Measurements from ENCODE around the gene SYCE3.
"Not testable (repeated sequence)": the region's sequence is repeated elsewhere in the genome, so short reads cannot be mapped to it uniquely, and the experiment has no call there.

The SYCE3 gene

GRCh38 chr22:50562523-50563412, at the start of gene SYCE3:
TSS of gene SYCE3 (minus strand) at chr22:50562919. CDS start at chr22:50556405, 6,514 bp downstream.
- DNase-seq = peak; percentile 96 to 98

- no peak for DNase-seq
Measured at GRCh38 chr22:50612168-50612527, 49.4 kb upstream of the SYCE3 start.

- DNase-seq = no peak
Measured at GRCh38 chr22:50611341-50612060, 48.8 kb upstream of the SYCE3 start.

- no peak for DNase-seq
Measured at GRCh38 chr22:50610581-50610980, 47.9 kb upstream of the SYCE3 start.

- DNase-seq = no peak
Measured at GRCh38 chr22:50610041-50610451, 47.3 kb upstream of the SYCE3 start.

GRCh38 chr22:50609599-50609998, 46.9 kb upstream of the SYCE3 start:
- DNase-seq = no peak

- no peak for DNase-seq
Measured at GRCh38 chr22:50608996-50609395, 46.3 kb upstream of the SYCE3 start.

GRCh38 chr22:50608058-50608840, 45.5 kb upstream of the SYCE3 start:
- DNase-seq = not testable (repeated sequence)

GRCh38 chr22:50607659-50608020, 44.9 kb upstream of the SYCE3 start:
- DNase-seq = no peak

GRCh38 chr22:50606946-50607658, 44.4 kb upstream of the SYCE3 start:
- DNase-seq = no peak

GRCh38 chr22:50606165-50606945, 43.6 kb upstream of the SYCE3 start:
- no peak for DNase-seq

- no peak for DNase-seq
Measured at GRCh38 chr22:50605613-50606074, 42.9 kb upstream of the SYCE3 start.

GRCh38 chr22:50605002-50605612, 42.4 kb upstream of the SYCE3 start:
- no peak for DNase-seq

GRCh38 chr22:50604256-50605001, 41.7 kb upstream of the SYCE3 start:
- DNase-seq = no peak

- no peak for DNase-seq
Measured at GRCh38 chr22:50603511-50604255, 41.0 kb upstream of the SYCE3 start.

GRCh38 chr22:50602338-50602700, 39.6 kb upstream of the SYCE3 start:
- DNase-seq = no peak

- no peak for DNase-seq
Measured at GRCh38 chr22:50601669-50602337, 39.1 kb upstream of the SYCE3 start.

GRCh38 chr22:50600967-50601668, 38.4 kb upstream of the SYCE3 start:
- peak in 1 of 2 experiments; percentile 22 for DNase-seq

GRCh38 chr22:50600538-50600937, 37.8 kb upstream of the SYCE3 start, which contains the start of gene MAPK8IP2:
TSS of gene MAPK8IP2 (plus strand) at chr22:50600793. CDS start at chr22:50600819, 26 bp downstream.
- DNase-seq = peak; percentile 52 to 63
